Inflammatory macrophage treated with lipopolysaccharide for 4 hours (primary cell): ENCODE results near the gene CADPS.
"Not testable (repeated sequence)": the region's sequence is repeated elsewhere in the genome, so short reads cannot be mapped to it uniquely, and the experiment has no call there.

ENCODE experiments used
- DNase-seq: peaks from one replicate; pipeline ENCODE4 v3.0.0-alpha.2; 2020

CADPS gene

GRCh38 chr3:62586356-62586755 is 288.9 kb downstream of the CADPS start:
- DNase-seq: no peak

- DNase-seq: no peak
Observed at GRCh38 chr3:62585861-62586260, 289.4 kb downstream of the CADPS start.

DNA sequence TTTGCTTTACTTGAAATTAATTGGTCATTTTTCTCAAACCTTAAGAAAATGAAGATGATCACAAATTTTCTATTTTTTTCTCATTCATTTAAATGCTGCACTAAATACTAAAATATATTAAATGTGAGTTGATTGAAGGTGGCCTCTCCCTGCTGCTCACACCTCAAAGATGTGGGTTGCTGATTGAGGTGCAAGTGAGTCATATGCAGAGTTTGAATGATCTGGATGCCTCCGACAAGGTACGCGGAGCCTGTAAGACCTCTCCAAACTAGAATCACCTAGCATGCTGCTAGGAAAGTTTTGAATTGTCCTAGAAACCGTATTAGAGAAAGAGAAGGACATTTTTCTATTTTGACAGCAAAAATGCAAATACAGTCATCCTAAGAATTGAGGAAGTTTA is 290.6 kb downstream of the CADPS start:
- DNase-seq: no peak

- no peak for DNase-seq
Observed at GRCh38 chr3:62582495-62583172, 292.6 kb downstream of the CADPS start.

DNA sequence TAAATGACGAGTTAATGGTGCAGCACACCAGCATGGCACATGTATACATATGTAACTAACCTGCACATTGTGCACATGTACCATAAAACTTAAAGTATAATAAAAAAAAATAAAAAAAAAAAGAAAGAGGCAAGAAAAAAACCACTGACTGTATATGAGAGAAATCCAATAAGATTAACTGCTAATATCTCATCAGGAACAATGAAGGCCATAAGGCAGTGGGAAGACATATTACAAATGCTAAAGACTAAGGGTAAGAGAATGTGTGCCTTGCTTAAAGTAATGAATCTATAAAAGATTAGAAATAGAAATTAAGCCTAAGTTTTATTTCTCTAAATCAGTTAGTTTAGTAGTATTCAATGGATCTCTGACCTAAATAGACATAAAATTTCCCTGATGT is 294.7 kb downstream of the CADPS start:
- DNase-seq: not testable (repeated sequence)

DNA sequence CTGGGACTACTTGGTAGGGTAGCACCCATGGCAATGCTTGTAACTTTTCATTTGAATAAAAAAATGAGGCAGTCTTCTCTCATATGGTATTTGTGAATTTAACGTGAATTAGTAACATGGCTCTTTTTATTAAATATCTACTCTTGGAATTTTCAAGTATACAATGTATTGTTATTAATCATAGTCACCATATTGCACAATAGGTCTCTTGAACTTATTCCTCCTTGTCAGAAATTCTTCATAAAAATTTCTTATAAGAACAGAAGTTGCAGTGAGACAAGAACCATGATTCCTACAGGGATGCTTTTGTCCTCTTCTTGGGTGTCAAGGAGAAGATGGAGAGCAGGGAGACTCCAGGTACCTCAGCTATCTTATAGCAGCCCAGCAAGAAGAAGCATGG is 298.1 kb downstream of the CADPS start:
- no peak for DNase-seq

- no peak for DNase-seq
Observed at GRCh38 chr3:62574266-62574898, 300.8 kb downstream of the CADPS start.

DNA sequence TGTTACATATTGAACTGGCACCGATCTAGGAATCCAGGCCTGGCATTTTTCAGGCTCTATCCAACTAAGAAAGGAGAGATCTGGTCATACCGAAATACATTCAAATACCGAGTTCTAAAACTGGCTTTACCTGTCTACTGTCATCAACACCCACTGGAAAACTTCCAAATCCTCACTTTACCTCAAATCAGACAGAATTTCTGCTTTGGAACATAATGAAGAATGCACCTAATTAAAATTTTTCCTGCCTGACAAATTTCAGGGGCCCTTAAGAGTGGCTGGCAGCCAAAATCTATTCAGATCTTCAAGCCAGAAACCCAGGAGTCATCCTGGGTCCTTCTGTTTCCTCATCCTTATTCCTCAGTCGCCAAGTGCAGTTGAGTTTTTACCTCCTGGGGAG is 303.3 kb downstream of the CADPS start:
- no peak for DNase-seq

- no peak for DNase-seq
Observed at GRCh38 chr3:62570888-62571287, 304.3 kb downstream of the CADPS start.

- DNase-seq: no peak
Observed at GRCh38 chr3:62569609-62570008, 305.6 kb downstream of the CADPS start.

DNA sequence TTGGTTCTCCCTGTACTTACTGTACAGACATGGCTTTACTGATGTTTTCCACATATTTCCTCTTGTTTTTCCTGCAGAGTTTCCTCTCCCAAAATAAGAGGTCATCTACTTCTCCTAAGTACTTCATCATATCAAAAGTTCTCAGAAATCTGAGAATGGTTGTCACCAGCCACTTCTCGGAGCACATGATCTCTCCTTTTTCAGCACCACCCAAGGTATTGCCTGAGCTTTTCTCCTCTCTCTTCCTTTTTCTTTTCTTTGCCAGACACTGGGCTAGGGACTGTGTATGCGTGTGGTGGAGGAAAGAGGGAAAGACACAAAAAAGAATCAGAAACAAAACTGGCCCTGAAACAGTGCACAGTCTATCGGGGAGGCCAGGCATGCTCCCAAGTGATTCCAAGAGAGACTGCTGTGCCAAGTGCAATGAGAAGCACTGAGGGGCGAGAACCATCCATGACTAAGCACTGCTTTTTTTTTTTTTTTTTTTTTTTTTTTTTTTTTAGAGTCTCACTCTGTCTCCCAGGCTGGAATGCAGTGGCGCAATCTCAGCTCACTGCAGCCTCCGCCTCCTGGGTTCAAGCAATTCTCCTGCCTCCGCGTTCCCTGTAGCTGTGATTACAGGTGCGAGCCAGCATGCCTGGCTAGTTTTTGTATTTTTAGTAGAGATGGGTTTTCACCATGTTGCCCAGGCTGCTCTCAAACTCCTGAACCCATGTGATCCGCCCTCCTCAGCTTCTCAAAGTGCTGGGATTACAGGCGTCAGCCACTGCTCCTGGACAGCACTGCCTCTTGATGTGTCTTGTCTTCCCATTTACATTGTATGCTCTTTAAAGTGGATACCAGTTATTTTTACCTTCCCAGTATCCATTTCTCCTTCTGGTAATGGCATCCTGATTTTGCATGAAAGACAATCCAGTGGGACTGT is 307.9 kb downstream of the CADPS start:
- DNase-seq: no peak

DNA sequence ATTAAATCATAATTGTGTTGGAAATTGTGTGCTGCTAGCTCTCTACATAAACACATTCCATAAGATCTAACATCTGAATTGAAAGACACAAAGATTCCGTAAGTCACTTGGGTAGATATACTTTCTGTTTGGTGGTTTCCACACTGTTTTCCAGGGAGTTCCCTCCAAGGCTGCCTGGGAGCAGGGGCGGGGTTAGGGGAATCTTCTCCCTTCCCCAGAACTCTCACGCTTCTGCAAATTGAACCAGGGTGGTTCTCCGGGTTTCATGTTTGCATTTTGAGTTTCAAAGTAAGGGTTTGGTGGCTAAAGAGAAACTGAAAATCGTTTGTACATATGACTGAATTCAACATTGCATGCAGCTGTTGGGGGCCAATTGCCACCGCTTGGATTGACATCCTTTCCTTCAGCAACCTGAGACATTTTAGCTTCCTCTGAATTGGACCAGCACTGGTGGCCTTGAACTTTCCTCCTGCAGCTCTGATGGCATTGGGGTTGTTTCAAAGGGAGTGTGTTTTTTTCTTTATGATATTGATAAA is 309.1 kb downstream of the CADPS start:
- DNase-seq: no peak

GRCh38 chr3:62562596-62562995 is 312.6 kb downstream of the CADPS start:
- DNase-seq: no peak

DNA sequence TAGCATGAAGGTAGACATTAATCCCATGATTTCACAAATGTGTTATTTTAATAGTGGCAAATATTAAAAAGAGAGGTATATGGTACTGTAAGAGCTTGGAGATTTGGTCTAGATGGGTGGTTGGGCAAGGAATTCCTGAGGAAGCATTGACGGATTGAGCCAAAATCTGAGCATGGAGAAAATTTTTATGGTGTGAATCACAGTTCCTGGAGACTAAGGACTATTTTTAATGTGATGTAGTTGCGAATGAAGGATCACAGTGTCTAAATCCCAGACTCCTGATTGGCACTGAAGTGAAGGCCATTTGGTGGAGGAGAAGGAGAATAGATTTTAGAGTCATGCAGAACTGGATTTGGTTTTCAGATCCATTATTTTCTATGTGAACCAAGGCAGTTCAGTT is 313.2 kb downstream of the CADPS start:
- no peak for DNase-seq

DNA sequence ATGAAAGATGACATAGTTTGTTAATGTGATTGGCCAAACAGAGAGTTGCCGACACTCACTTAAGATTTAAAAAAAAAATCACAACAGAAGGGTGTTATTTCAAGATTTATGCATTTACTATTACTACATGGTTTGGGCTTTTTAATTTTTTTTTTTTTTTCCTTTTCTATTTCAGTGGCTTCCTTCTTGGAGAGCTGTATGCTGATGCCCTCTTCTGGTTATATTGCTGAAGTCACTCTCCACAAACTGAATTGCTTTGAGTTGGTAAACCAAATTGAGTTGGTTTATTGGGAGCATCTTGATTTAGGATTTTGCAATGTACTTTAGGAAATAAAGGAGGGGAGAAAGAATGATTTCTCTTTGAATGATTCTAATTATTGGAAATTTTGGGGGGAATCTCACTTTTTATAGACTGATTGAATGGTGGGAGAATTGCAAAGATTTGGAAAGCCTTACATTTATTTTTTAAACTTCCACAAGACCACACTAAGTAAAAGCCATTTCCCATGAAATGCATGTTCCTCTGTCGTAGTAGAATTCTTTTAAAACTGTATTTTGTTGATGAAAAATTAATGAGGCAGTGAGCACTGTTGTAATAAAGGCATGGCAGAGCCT is 315.3 kb downstream of the CADPS start:
- no peak for DNase-seq

DNA sequence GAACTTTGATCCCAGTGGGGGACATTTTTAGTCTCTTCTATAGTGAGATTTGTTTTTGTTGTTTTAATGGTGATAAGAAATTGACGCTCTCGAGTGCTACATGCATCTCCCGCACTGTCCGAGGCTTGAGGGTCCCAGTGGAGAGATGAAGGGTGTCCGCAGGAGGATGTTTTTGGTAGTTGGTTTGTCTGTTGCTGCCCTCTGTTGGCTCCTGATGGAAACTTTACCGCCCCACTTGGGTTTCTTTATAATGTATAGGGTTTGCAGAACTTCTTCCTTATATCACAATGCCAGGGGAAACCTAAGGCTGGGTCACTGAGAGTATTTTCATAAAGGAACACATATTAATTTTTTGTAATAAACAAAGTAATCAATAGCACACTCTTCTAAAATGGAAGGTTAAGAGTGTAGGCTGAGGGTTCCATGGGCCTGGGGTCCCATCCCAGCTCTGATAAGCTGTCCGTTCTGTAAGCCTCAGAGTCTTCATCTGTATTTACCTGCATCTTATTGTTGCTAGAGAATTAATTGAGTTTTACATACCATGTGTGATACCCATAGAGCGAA is 316.6 kb downstream of the CADPS start:
- no peak for DNase-seq

- DNase-seq: no peak
Observed at GRCh38 chr3:62557983-62558382, 317.2 kb downstream of the CADPS start.

- DNase-seq: no peak
Observed at GRCh38 chr3:62557450-62557849, 317.8 kb downstream of the CADPS start.

- DNase-seq: no peak
Observed at GRCh38 chr3:62556121-62556815, 318.9 kb downstream of the CADPS start.

- no peak for DNase-seq
Observed at GRCh38 chr3:62554264-62554799, 320.9 kb downstream of the CADPS start.

DNA sequence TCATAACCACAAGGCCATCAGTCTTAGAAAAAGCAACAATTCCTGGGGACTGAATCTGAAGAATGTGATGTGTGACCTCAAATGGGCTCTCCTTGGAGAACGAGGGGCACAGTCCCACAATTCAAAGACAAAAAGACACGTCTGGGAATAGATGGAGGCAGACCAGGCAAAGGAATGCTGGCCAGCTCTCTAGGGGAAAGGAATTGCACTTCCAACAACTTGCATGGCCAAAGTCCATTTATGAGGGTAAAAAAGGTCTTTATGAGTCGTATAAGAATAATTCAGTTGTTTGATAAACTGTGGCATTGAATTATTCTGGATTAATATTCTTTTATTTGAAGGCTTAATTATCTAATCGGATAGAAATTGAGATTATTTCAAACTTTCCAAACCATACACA is 321.4 kb downstream of the CADPS start:
- no peak for DNase-seq

DNA sequence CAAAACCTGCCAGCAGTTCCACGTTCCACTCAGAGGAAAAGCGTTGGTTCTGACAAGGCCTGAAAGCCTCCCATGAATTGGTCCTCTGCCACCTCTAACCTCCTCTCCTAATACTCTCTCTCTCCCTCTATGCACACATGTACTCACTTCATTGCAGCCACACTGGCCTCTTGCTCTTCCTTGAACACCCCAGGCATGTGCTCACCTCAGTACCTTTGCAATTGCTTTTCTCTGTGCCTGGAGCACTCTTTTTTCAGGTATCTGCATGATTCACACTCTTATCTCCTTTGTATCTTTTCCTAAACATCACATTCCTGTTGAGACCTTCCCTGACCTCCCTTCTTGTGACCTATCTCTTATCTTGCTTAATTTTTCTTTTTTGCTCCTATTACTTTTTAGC is 323.7 kb downstream of the CADPS start:
- DNase-seq: no peak
